Fibroblast of mammary gland (primary cell): ENCODE results near the gene GAPVD1.
A peak's percentile ranks its signal among the peaks of the same experiment; 100 is the strongest.

Experiments
- DNase-seq: peaks from one replicate; pipeline ENCODE4 v3.0.0-alpha.2; 2010; ENCODE audit warnings: low read depth
- H3K4me3 ChIP-seq: 2 replicates; pipeline ENCODE4 v1.5.1; 2011; ENCODE audit warnings: low read depth, mild to moderate bottlenecking, low read length, moderate library complexity; ENCODE audit not compliant: control insufficient read depth
- TF ChIP-seq, protein P1 (sequence below): conservative IDR thresholded peaks from 2 replicates; pipeline ENCODE4 v1.5.1; 2011; ENCODE audit warnings: low read depth, low read length, inconsistent platforms; ENCODE audit not compliant: control insufficient read depth, insufficient read depth

The GAPVD1 gene

DNA sequence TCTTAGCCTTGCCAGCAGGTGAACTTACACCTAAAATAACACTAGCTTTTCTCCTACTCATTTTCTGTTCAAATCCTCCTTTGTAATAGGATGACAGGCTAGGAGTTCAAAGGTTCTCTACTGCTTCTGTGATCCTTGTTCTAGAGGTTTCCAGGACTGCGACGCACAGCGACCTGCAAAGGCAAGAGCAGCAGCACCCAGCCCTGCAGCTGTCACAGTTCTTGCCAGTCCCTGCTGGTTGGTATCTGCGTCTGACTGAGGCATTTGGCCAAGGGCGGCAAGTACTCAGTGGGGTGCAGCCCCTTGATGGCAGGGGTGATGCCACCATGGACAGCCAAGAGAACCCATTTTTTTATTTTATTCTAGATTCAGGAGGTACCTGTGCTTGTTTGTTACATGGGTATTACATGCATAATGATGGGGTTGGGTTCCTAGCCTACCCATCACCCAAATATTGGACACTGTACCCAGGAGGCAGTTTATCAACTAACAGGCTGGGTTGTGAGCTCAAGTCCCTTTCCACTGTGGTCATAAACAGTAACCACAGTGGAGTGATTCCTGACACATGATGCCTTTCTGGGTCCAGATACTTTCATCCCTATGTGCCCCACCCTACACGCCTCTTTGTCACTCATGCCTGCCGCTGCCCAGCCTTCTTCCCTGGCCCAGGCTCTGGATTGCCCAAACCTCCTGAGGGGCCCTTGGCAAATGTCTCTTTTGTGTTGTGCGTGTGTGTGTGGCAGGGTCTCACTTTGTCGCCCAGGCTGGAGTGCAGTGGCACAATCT, 111.0 kb downstream of the GAPVD1 start:
- H3K4me3 ChIP-seq = no peak overlapping the region
- TF ChIP-seq, protein P1, sequence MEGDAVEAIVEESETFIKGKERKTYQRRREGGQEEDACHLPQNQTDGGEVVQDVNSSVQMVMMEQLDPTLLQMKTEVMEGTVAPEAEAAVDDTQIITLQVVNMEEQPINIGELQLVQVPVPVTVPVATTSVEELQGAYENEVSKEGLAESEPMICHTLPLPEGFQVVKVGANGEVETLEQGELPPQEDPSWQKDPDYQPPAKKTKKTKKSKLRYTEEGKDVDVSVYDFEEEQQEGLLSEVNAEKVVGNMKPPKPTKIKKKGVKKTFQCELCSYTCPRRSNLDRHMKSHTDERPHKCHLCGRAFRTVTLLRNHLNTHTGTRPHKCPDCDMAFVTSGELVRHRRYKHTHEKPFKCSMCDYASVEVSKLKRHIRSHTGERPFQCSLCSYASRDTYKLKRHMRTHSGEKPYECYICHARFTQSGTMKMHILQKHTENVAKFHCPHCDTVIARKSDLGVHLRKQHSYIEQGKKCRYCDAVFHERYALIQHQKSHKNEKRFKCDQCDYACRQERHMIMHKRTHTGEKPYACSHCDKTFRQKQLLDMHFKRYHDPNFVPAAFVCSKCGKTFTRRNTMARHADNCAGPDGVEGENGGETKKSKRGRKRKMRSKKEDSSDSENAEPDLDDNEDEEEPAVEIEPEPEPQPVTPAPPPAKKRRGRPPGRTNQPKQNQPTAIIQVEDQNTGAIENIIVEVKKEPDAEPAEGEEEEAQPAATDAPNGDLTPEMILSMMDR = no peak
- DNase-seq = no peak

GRCh38 chr9:125374443-125375309, 113.0 kb downstream of the GAPVD1 start:
- TF ChIP-seq, protein P1 = peak; percentile 77
- peak overlapping the region; percentile 31 for H3K4me3 ChIP-seq
- DNase-seq = peak; percentile 70

DNA sequence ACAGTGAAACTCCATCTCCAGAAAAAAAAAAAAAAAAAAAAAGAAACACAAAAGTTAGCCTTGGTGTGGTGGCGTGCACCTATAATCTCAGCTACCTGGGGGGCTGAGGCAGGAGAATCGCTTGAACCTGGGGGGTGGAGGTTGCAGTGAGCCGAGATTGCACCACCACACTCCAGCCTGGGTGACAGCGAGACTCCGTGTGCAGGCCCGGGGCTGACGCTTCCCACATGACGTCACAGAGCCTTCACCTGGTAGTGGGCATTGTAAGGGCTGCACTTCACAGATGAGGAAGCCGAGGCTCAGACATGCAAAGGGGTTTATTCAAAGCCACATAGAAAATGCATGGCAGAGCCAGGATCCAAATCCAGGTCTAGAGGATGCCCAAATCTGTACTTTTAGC, 114.2 kb downstream of the GAPVD1 start:
- no peak overlapping the region for H3K4me3 ChIP-seq
- DNase-seq = no peak
- TF ChIP-seq, protein P1 = no peak

DNA sequence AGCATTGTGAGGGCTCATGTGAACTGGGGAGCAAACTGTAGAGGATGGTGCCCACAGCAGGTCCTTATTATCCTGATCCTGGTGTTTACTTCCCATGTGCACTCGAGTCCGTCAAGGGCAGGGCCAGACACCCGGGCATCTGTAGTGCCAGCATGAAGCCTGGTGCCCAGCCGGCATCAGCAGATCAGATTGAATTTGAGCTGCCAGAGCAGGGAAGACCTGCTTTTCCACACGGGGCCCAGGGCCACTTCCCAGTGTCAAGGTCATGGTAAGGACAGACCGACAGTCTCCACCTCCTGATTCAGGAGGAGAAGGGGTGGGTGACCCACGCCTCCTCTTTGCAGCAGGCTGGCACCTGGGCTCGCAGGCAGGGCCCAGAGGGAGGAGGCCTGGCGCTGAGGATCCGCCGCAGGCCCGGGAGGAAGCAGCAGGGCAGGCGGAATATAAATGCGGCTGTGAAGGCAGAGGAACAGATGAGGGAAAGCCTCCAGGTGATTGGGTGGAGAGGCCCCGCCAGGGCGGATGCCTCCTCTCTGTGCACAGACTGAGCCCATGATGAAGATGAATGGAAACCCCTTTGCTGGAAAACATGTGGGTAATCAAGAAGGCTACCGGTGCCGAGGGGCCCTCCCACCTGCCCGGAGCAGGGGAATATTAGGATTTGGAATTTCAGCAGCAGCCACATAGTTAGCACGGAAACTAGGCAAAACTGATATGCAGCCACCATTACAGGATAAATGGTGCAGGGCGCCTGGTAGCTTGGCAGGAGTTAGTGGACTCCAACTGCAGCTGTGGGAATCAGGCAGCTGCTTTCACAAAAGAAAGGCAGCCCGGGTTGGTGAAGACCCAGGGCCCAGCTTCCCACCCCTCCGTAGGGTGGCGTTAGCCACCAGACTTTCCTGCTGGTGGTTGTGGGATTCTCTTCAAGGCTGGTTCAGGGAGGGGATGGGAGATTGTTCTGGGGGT, 114.9 kb downstream of the GAPVD1 start:
- TF ChIP-seq, protein P1 = no peak
- H3K4me3 ChIP-seq = no peak overlapping the region
- no peak for DNase-seq

DNA sequence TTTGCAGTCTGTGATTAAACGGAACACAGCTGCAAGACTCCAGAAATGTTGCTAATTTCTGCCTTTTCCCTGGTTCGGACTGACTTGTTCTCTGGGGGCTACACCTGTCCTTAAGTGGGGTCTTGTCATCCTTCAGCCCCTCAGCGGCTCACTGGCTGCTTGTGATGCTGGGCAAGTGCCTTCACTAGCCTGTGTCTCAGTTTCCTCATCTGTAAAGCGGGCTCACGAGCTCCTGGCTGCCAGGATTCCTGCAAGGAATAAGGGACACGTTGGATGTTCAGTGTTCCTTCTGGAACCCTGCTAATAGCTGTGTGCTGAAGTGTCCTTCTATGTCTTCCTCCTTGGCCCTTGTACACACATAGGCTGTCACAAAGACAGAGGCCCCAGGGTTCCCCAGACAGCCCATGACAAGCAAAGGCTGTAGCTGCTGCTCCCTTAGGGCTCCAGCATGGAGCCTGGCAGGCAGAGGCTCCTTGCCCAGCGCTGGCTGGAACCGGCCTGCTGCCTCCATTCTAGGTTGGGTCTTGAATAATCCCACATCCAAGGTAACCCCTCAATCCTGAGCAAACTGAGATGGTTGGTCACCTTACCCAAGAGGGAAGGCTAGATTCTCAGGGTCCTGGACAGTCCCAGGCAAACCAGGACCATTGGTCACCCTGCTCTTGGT, 116.1 kb downstream of the GAPVD1 start:
- TF ChIP-seq, protein P1 = no peak
- no peak overlapping the region for H3K4me3 ChIP-seq
- no peak for DNase-seq
